DOHH2 (cell line): ENCODE results near the gene MMAB.

Source experiments
- CTCF ChIP-seq: fragments of 200-600 bp; sonication (generic); IDR thresholded peaks from one replicate; pipeline ENCODE4 v1.5.1; 2014; ENCODE audit warnings: antibody characterized with exemption, mild to moderate bottlenecking, low read depth, low read length; ENCODE audit not compliant: poor library complexity, severe bottlenecking
- EZH2phosphoT487 ChIP-seq: fragments of 200-600 bp; sonication (generic); IDR thresholded peaks from 2 replicates; pipeline ENCODE4 v1.6.1; 2017; ENCODE audit warnings: borderline replicate concordance, mild to moderate bottlenecking, antibody characterized with exemption, low read length, moderate library complexity, mixed read lengths

GRCh38 chr12:109595321-109595902 lies 22.1 kb upstream of the MMAB start:
- TF ChIP-seq CTCF = no peak
- TF ChIP-seq EZH2phosphoT487 = no peak
